GM08714 (cell line): ENCODE results near the gene EFHD2.
"Not testable (repeated sequence)": the region's sequence is repeated elsewhere in the genome, so short reads cannot be mapped to it uniquely, and the experiment has no call there.

ENCODE experiments used
- H3K4me3 ChIP-seq: fragments of 200-500 bp; sonication (Bioruptor generic); 2 replicates; pipeline ENCODE4 v1.5.1; 2014; ENCODE audit warnings: mild to moderate bottlenecking, low read length, inconsistent platforms
- ZNF274 ChIP-seq: IDR thresholded peaks from 2 replicates; pipeline ENCODE4 v1.6.1; 2012; ENCODE audit warnings: mild to moderate bottlenecking, low read depth, low read length

The EFHD2 gene

GRCh38 chr1:15381805-15382204, 27.9 kb upstream of the EFHD2 start:
- TF ChIP-seq ZNF274 = no peak
- no peak overlapping the region for H3K4me3 ChIP-seq

GRCh38 chr1:15382601-15383518, 26.8 kb upstream of the EFHD2 start:
- no peak overlapping the region for H3K4me3 ChIP-seq
- TF ChIP-seq ZNF274 = no peak

GRCh38 chr1:15383810-15384209, 25.9 kb upstream of the EFHD2 start:
- TF ChIP-seq ZNF274 = no peak
- H3K4me3 ChIP-seq = no peak overlapping the region

GRCh38 chr1:15384301-15384901, 25.3 kb upstream of the EFHD2 start:
- no peak for TF ChIP-seq ZNF274
- no peak overlapping the region for H3K4me3 ChIP-seq

GRCh38 chr1:15385420-15385819, 24.3 kb upstream of the EFHD2 start:
- H3K4me3 ChIP-seq = no peak overlapping the region
- TF ChIP-seq ZNF274 = no peak

- no peak for TF ChIP-seq ZNF274
- H3K4me3 ChIP-seq = no peak overlapping the region
Measured at GRCh38 chr1:15386164-15386749, 23.4 kb upstream of the EFHD2 start.

- TF ChIP-seq ZNF274 = no peak
Measured at GRCh38 chr1:15388201-15388880, 21.3 kb upstream of the EFHD2 start.

GRCh38 chr1:15389828-15390227, 19.9 kb upstream of the EFHD2 start:
- H3K4me3 ChIP-seq = not testable (repeated sequence)

More at GRCh38 chr1:15388201-15388880, 21.3 kb upstream of the EFHD2 start:
- no peak overlapping the region for H3K4me3 ChIP-seq

- H3K4me3 ChIP-seq = no peak overlapping the region
- no peak for TF ChIP-seq ZNF274
Measured at GRCh38 chr1:15390667-15391066, 19.0 kb upstream of the EFHD2 start.

- TF ChIP-seq ZNF274 = no peak
- H3K4me3 ChIP-seq = no peak overlapping the region
Measured at GRCh38 chr1:15391366-15391765, 18.3 kb upstream of the EFHD2 start.

- no peak overlapping the region for H3K4me3 ChIP-seq
- TF ChIP-seq ZNF274 = no peak
Measured at GRCh38 chr1:15393475-15394257, 16.0 kb upstream of the EFHD2 start.

- no peak overlapping the region for H3K4me3 ChIP-seq
- TF ChIP-seq ZNF274 = no peak
Measured at GRCh38 chr1:15394258-15394690, 15.4 kb upstream of the EFHD2 start.

GRCh38 chr1:15397236-15397635, 12.5 kb upstream of the EFHD2 start:
- H3K4me3 ChIP-seq = no peak overlapping the region
- no peak for TF ChIP-seq ZNF274

- no peak for TF ChIP-seq ZNF274
Measured at GRCh38 chr1:15399710-15400109, 10.0 kb upstream of the EFHD2 start.

More at GRCh38 chr1:15399710-15400109, 10.0 kb upstream of the EFHD2 start:
- H3K4me3 ChIP-seq = no peak overlapping the region
